ENCODE measurements around the gene STK32B.

DNA sequence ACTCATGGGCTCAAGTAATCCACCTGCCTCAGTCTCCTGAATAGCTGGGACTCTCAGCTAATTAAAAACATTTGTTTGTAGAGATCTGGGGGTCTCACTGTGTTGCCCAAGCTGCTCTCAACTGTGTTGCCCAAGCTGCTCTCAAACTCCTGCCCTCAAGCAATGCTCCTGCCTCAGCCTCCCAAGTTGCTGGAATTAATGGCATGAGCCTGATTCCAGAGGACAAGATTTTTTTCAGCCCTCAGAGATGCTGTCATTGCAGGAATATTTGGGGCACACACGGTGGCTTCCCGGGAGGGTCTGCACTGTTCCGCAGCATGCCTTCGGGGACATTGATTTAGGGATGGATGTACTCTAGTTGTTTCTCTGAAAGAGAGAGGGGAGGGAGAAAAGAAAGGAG lies 49.7 kb downstream of the STK32B start:
- TF ChIP-seq CTCF (conservative IDR thresholded peaks at IDR 0.05; ENCODE audit: low read length) (no peak), EZH2phosphoT487 (IDR thresholded peaks at IDR 0.05; ENCODE audit: borderline replicate concordance) (no peak)

Measured in Loucy (cell line).